Measurements from ENCODE around the gene RBM15.
A peak's percentile ranks its signal among the peaks of the same experiment; 100 is the strongest.

Gene RBM15

DNA sequence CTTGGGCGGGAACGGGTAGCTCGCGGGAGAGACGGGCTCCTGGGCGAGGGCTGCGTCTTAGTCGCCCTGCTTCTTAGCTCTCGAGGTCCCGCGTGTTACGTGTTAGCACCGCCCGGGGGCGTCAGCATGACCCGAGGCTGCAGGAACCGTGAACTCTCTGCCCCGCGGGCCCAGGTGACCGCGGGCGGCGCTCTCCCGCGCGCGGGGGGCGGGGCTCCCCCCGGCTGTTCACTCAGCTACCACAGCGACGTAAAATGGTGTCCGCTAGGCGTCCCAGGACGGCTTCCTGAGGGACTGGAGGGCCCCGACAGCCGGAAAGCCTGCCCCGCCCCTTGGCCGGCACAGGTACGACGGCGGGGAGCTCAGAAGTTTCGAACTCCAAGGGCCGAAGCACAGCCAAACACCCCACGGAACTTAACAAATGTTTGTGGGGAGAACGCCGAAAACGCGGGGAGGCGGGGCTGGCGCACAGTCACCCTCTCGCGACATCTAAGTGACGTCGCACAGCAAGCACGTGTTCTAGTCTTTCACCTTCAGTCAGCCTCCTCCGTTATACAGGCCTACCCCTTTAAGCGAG is 780 bp upstream of the RBM15 start:
- Histone ChIP-seq H3K79me2 (ENCODE audit: control insufficient read depth, low read length) (peaks cover 68% of the 10 kb centered on the region), H3K36me3 (ENCODE audit: control insufficient read depth, low read length) (peaks cover 50% of the 10 kb centered on the region), H3F3A (ENCODE audit: control insufficient read depth, insufficient read depth) (peaks cover 15% of the 10 kb centered on the region), H3K9me3 (ENCODE audit: control insufficient read depth, insufficient read depth, low read length) (no peaks in the 10 kb centered on the region), H3K4me2 (ENCODE audit: low read length) (peak overlapping the region; percentile 91), H3K9me2 (replicated peaks; ENCODE audit: control insufficient read depth, low read length) (no peaks in the 10 kb centered on the region), H4K20me1 (ENCODE audit: control insufficient read depth, insufficient read depth, low read depth, low read length) (peaks cover 32% of the 10 kb centered on the region), H3K4me1 (ENCODE audit: control insufficient read depth, low read length) (peaks cover 48% of the 10 kb centered on the region), H3K27ac (ENCODE audit: low read depth, low read length) (peak overlapping the region; percentile 93), H3K27me3 (ENCODE audit: control insufficient read depth, low read length) (no peaks in the 10 kb centered on the region), H3K4me3 (ENCODE audit: low read length) (peak overlapping the region; percentile 91)
- TF ChIP-seq CTCF (IDR thresholded peaks at IDR 0.05; ENCODE audit: low read depth, low read length, poor library complexity, severe bottlenecking) (peak; percentile 77), EZH2phosphoT487 (IDR thresholded peaks at IDR 0.05; ENCODE audit: borderline replicate concordance, low read length) (no peak)

GRCh38 chr1:110339407-110340206 is 430 bp downstream of the RBM15 start:
- Histone ChIP-seq H3K79me2 (ENCODE audit: control insufficient read depth, low read length) (peaks cover 80% of the 10 kb centered on the region), H3K36me3 (ENCODE audit: control insufficient read depth, low read length) (peaks cover 62% of the 10 kb centered on the region), H3K4me1 (ENCODE audit: control insufficient read depth, low read length) (peaks cover 60% of the 10 kb centered on the region), H3K27me3 (ENCODE audit: control insufficient read depth, low read length) (no peaks in the 10 kb centered on the region), H3K27ac (ENCODE audit: low read depth, low read length) (peak overlapping the region; percentile 93), H3K4me3 (ENCODE audit: low read length) (peak overlapping the region; percentile 91), H3F3A (ENCODE audit: control insufficient read depth, insufficient read depth) (peaks cover 7% of the 10 kb centered on the region), H3K4me2 (ENCODE audit: low read length) (peak overlapping the region; percentile 74), H3K9me3 (ENCODE audit: control insufficient read depth, insufficient read depth, low read length) (no peaks in the 10 kb centered on the region), H3K9me2 (replicated peaks; ENCODE audit: control insufficient read depth, low read length) (no peaks in the 10 kb centered on the region), H4K20me1 (ENCODE audit: control insufficient read depth, insufficient read depth, low read depth, low read length) (peaks cover 40% of the 10 kb centered on the region)
- TF ChIP-seq EZH2phosphoT487 (IDR thresholded peaks at IDR 0.05; ENCODE audit: borderline replicate concordance, low read length) (no peak), CTCF (IDR thresholded peaks at IDR 0.05; ENCODE audit: low read depth, low read length, poor library complexity, severe bottlenecking) (no peak)

GRCh38 chr1:110340207-110340468 is 961 bp downstream of the RBM15 start:
- Histone ChIP-seq H4K20me1 (ENCODE audit: control insufficient read depth, insufficient read depth, low read depth, low read length) (peaks cover 45% of the 10 kb centered on the region), H3K27ac (ENCODE audit: low read depth, low read length) (peak overlapping the region; percentile 93), H3K4me1 (ENCODE audit: control insufficient read depth, low read length) (peaks cover 65% of the 10 kb centered on the region), H3K9me3 (ENCODE audit: control insufficient read depth, insufficient read depth, low read length) (no peaks in the 10 kb centered on the region), H3K9me2 (replicated peaks; ENCODE audit: control insufficient read depth, low read length) (no peaks in the 10 kb centered on the region), H3K27me3 (ENCODE audit: control insufficient read depth, low read length) (no peaks in the 10 kb centered on the region), H3K36me3 (ENCODE audit: control insufficient read depth, low read length) (peaks cover 68% of the 10 kb centered on the region), H3K4me3 (ENCODE audit: low read length) (peak overlapping the region; percentile 91), H3K79me2 (ENCODE audit: control insufficient read depth, low read length) (peaks cover 85% of the 10 kb centered on the region), H3K4me2 (ENCODE audit: low read length) (peak overlapping the region; percentile 74), H3F3A (ENCODE audit: control insufficient read depth, insufficient read depth) (peaks cover 7% of the 10 kb centered on the region)
- TF ChIP-seq CTCF (IDR thresholded peaks at IDR 0.05; ENCODE audit: low read depth, low read length, poor library complexity, severe bottlenecking) = no peak
- TF ChIP-seq EZH2phosphoT487 (IDR thresholded peaks at IDR 0.05; ENCODE audit: borderline replicate concordance, low read length) = no peak
